Activated gamma-delta T cell treated with Interleukin-2 at 50 U/mL for 16 hours (primary cell): ENCODE results near the gene EDN1.

ENCODE experiments used
- DNase-seq: peaks from one replicate; pipeline ENCODE4 v3.0.0-alpha.2; 2020

The EDN1 gene

DNA sequence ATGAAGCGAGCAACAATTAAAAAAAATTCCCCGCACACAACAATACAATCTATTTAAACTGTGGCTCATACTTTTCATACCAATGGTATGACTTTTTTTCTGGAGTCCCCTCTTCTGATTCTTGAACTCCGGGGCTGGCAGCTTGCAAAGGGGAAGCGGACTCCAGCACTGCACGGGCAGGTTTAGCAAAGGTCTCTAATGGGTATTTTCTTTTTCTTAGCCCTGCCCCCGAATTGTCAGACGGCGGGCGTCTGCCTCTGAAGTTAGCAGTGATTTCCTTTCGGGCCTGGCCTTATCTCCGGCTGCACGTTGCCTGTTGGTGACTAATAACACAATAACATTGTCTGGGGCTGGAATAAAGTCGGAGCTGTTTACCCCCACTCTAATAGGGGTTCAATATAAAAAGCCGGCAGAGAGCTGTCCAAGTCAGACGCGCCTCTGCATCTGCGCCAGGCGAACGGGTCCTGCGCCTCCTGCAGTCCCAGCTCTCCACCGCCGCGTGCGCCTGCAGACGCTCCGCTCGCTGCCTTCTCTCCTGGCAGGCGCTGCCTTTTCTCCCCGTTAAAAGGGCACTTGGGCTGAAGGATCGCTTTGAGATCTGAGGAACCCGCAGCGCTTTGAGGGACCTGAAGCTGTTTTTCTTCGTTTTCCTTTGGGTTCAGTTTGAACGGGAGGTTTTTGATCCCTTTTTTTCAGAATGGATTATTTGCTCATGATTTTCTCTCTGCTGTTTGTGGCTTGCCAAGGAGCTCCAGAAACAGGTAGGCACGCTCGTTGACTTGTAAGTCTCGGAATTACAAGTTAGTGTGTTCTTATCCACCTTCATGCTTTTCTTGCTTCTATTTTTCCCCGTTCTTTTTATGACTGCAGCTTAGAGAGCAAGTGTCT lies at the start of gene EDN1:
Gene EDN1 (plus strand): TSS at position 429 of the 888 bp plus-strand sequence. CDS start 269 bp downstream, at position 698.
- peak; percentile 14 for DNase-seq

- DNase-seq, result no peak
Observed at GRCh38 chr6:12241493-12242175, 48.5 kb upstream of the EDN1 start.

DNA sequence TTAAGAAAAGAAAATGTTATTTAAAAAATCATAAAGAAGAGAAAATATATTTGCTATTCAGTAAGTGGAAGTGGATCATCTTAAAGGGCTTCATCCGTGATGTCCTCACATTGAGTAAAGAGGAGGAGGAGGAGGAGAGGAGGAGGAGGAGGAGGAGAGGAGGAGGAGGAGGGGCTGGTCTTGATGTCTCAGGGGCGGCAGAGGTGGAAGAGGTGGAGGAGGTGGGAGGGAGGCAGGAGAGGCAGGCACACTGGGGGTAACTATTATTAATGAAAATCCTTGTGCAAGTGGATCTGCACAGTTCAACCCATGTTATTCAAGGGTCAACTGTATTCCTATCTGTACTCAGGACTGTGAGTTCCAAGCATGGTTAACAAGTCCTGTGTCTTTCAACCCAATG lies 47.0 kb upstream of the EDN1 start:
- no peak for DNase-seq

DNA sequence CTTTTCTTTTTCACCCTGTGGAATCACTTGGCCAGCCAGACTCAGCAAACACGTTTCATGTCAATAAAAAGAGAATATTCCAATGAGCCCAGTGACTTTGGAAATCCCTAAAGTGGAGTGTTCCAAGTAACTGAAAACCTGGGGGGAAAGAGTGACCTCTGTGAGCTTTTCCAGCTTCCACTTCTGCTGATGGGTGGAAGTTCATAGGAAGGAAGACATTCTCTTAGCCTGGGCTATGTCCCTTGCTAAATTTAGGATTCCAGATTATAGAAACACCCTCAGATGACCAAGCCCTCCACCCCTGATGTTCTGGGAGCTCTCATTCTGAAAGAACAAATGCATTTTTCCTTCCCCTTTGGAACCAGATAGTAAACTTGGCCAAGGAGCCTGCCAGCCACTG lies 44.8 kb upstream of the EDN1 start:
- DNase-seq, result no peak

DNA sequence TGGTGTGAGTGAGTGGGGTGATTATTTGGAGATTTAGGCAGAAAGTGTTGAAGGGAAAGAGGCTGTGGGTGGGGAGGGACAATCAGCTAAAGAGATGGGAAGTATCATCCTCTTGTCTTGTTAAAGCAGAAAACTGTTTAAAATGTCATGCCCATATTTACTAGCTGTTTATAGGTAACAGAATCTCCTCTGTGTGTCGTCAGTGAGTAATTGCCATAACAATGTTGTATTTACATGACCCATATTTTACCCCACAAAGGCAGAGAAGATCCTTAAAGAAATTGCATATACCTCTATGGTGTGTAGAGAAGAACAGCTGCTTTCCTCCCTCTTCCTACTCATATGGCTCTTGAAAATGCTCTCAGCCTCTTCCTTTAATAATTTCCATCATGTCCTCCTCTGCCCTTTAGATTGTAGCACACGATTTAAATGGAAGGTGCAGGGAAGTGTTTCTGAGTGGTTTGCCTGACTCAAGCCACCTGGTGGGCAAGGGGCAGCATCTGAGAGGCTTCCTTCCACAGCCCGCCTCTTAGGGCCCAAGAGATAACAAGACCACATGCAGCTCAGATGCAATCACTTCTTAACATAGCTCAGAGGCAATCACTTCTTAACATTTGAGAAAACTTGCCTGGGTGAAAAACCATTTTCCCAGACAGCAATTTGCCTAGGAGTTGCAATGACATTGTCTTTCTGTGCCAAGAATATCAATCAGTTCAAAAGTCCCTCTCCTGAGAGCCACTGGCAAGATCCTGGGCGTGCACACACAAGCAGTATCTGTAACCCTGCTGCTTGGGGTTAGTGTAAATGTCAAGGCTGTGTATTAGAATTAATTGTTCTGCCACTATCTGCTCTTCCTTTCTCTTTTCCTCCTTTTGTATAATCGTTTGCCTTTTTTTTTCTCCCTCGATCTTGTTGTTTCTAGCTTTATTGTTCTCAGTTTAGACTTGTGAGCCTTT lies 44.1 kb upstream of the EDN1 start:
- no peak for DNase-seq

- no peak for DNase-seq
Observed at GRCh38 chr6:12246900-12247299, 43.3 kb upstream of the EDN1 start.

- no peak for DNase-seq
Observed at GRCh38 chr6:12249541-12250382, 40.4 kb upstream of the EDN1 start.

DNA sequence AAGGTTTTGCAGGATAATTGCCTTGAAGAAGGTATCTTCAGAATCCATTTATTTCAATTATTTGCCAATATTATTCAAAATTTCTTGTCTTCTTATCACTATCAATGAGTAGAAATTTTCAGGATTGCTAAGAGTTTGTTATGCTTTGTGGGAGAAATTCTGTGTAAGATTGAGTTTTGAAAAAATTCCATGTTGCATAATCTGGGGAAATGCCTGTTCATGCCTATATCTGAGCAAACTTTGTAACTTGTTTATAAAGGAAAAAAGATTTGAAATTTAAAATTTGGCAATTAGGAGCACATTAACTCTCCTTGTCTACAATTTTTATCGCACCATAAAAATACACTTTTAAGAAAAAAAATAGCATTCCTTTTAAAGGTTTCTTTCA lies 39.8 kb upstream of the EDN1 start:
- DNase-seq, result no peak

DNA sequence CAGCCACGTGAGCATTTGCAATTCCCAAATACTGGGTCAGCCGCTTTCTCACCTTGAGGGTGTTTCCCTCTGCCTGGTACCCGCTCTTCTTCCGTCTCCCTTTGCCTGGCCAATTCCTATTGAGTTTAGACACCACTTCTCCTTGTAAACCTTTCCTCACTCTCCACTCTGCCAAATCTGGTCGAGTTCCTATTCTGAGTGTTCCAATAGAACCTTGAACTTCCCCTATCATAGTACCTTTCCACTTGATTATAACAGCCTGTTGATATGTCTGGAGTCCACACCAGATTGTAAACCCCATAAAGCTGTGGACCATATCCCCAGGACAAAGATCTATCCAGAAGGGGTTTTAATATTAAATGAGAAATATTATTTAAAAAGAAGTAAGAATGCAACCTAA lies 36.0 kb upstream of the EDN1 start:
- DNase-seq, result no peak

GRCh38 chr6:12258191-12258590 lies 32.0 kb upstream of the EDN1 start:
- DNase-seq, result no peak

- DNase-seq, result no peak
Observed at GRCh38 chr6:12258591-12259075, 31.5 kb upstream of the EDN1 start.

GRCh38 chr6:12260458-12261093 lies 29.6 kb upstream of the EDN1 start:
- DNase-seq, result no peak

DNA sequence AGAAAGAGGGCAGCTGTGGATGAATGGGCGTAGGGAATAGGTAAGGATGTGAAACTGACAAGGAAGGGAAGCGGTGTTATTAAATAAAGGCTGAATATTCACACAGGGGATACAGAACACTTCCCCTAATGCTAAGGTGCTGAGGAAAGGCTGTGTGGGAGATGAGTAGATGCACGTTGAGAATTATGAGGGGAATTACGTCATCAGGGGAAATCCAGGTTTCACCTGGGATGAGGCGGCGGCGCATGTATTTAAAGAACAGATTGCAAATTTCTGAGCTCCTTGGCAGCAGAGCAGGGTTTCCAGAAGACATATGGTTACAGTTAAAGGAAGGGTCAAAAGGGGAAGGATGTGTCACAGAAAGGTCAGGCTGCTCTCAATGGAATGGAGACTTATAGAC lies 28.7 kb upstream of the EDN1 start:
- no peak for DNase-seq

GRCh38 chr6:12262236-12263061 lies 27.7 kb upstream of the EDN1 start:
- no peak for DNase-seq

DNA sequence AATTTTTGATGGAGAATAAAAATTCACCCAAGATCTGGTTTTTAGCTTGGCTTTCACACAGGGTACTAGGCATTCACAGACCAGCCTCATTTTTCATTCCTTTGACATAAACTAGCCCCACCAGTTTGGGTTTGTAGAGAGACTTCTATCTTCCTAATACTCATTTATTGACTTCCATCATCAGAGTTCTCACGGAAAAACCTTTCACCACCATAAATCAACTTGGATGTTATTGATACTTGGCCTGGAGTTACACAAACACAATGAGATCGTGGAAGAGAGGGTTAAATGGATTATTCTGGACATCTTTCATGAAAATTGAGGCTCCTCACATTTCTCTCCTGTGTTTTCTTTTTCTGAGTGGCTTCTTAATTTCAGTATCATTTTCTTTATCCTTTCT lies 26.8 kb upstream of the EDN1 start:
- DNase-seq, result no peak

DNA sequence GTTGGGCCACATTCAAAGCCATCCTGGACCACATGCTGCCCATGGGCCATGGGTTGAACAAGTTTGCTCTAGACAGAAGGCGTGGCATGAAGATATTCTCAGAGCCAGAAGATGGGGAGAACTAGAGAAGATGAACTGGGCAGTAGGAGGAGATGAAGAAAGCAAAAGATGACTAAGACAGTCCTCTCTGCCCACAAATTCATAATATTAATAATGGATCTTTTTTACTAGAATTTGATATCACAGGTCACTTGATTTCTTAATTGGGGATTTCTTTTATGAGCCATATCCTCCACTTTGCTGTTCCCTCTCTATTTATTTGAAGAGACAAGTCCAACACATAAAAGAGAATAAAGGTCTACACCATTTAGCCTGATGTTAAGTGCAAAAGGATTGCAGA lies 25.5 kb upstream of the EDN1 start:
- DNase-seq, result no peak

- no peak for DNase-seq
Observed at GRCh38 chr6:12265296-12265695, 24.9 kb upstream of the EDN1 start.

DNA sequence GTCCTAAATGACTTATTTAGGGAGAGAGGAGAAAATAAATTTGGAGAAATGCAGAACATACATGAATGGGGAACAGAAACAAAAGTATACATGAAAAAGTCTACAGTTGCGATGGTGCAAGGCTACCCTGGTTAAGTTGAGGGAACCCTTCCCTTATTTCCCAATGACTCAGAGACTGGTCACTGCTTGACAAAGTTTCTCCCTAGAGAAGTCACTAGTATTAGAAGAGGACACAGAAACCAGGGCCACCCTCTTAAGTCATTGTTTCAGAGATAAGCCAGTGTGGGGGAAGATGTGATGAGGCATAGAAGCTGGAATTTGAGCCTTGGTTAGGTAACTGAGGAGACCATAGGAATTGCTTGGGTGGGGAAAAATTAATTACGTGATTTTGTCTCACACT lies 24.4 kb upstream of the EDN1 start:
- DNase-seq, result no peak

DNA sequence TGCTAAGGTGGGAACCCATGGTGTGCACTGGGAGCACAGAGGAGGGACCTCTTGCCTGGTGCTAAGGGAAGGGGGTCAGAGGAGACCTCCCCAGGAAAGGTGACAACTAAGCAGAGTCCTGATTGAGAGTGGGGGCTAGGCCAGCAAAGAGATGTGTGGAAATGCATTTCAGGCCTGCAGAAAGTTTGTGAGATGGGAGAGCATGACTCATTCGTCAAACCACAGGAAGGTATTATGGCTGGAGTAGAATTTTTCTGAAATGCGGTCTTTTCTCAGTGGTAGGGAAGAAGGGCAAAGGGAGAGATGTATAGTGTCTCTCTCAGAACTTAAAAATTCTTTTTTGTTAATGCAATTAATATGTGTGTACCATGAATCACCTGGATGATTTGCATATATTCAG lies 23.6 kb upstream of the EDN1 start:
- DNase-seq, result no peak

GRCh38 chr6:12269110-12269509 lies 21.1 kb upstream of the EDN1 start:
- DNase-seq, result no peak
